B cell (primary cell): ENCODE results near the gene TFB1M. TPM values are rescaled to one million over a fixed set of nuclear protein-coding genes. Genes with fewer than 3 reads are reported as not detected.

ENCODE experiments used
- ATAC-seq: fragments of 200-7000 bp; cut with Tn5 transposase; one replicate; pipeline ENCODE4 v1.10.0; 2021; ENCODE audit warnings: low read depth, mild to moderate bottlenecking, moderate number of reproducible peaks, moderate library complexity
- CTCF ChIA-PET: fragments of 350-600 bp; sonication (Branson Sonifier 250); formaldehyde crosslinking; loops from one replicate; lab custom pipeline; 2021; ENCODE audit warnings: antibody characterized with exemption, inconsistent platforms; lab: Charles Lee
- POLR2A ChIA-PET: fragments of 350-600 bp; sonication (Branson Sonifier 250); formaldehyde crosslinking; loops from one replicate; lab custom pipeline; 2021; ENCODE audit warnings: antibody characterized with exemption; lab: Charles Lee
- DNase-seq: peaks from one replicate; pipeline ENCODE4 v3.0.0; 2013
- H2AFZ ChIP-seq: 2 replicates; pipeline ENCODE4 v1.6.1; 2012; ENCODE audit warnings: mild to moderate bottlenecking, low read depth, low read length; ENCODE audit not compliant: insufficient read depth, poor library complexity, severe bottlenecking
- H3K27ac ChIP-seq, 2 donors: 1 replicate in 1 of 2; 2 replicates in 1 of 2; pipeline ENCODE4 v1.5.1; 2012 to 2013; ENCODE audit warnings: low read length in 2 of 2, mild to moderate bottlenecking in 2 of 2, moderate library complexity in 1 of 2
- H3K27me3 ChIP-seq, 4 experiments: fragments of 200-600 bp in 1 of 4; sonication (generic) in 1 of 4; replicated peaks in 1 of 4; 1 replicate in 2 of 4; 2 replicates in 2 of 4; pipeline versions ENCODE4 v1.6.1 to v1.7.0; 2013 to 2016; ENCODE audit warnings: low read length in 3 of 4, mild to moderate bottlenecking in 2 of 4, mixed read lengths in 1 of 4, moderate library complexity in 1 of 4; ENCODE audit not compliant: insufficient read depth in 4 of 4, control insufficient read depth in 3 of 4; ENCODE audit errors: control extremely low read depth in 1 of 4
- H3K36me3 ChIP-seq, 2 experiments: replicated peaks in 1 of 2; 1 replicate in 1 of 2; 2 replicates in 1 of 2; pipeline versions ENCODE4 v1.6.1 to v1.7.1; 2013; ENCODE audit warnings: low read length in 1 of 2; ENCODE audit not compliant: insufficient read depth in 2 of 2, control insufficient read depth in 1 of 2; ENCODE audit errors: control extremely low read depth in 1 of 2, extremely low read depth in 1 of 2
- H3K4me1 ChIP-seq, 2 donors: fragments of 200-600 bp in 1 of 2; sonication (generic) in 1 of 2; 1 replicate in 1 of 2; 2 replicates in 1 of 2; pipeline versions ENCODE4 v1.5.1 to v1.6.1; 2013 to 2017; ENCODE audit warnings: low read length in 2 of 2; ENCODE audit not compliant: control insufficient read depth in 2 of 2, insufficient read depth in 2 of 2
- H3K4me2 ChIP-seq: replicated peaks from 2 replicates; pipeline ENCODE3; 2012; ENCODE audit warnings: mild to moderate bottlenecking, low read depth, low read length; ENCODE audit not compliant: poor library complexity, severe bottlenecking
- H3K4me3 ChIP-seq, 5 experiments: fragments of 200-600 bp in 1 of 5; sonication (generic) in 1 of 5; 1 replicate in 3 of 5; 2 replicates in 2 of 5; pipeline versions ENCODE4 v1.5.1 to v1.7.0; 2011 to 2016; ENCODE audit warnings: low read length in 4 of 5, mild to moderate bottlenecking in 4 of 5, low read depth in 2 of 5, control low read depth in 1 of 5, moderate library complexity in 1 of 5; ENCODE audit not compliant: insufficient read depth in 1 of 5; ENCODE audit errors: control extremely low read depth in 1 of 5, extremely low read depth in 1 of 5
- H3K79me2 ChIP-seq: fragments of 200-600 bp; sonication (generic); one replicate; pipeline ENCODE4 v1.6.0; 2016; ENCODE audit warnings: low read length; ENCODE audit not compliant: control insufficient read depth, insufficient read depth
- H3K9ac ChIP-seq: fragments of 200-600 bp; sonication (generic); 2 replicates; pipeline ENCODE4 v1.6.1; 2017; ENCODE audit warnings: mild to moderate bottlenecking, low read length, moderate library complexity
- H3K9me3 ChIP-seq, 3 donors: one replicate each; pipeline versions ENCODE4 v1.6.1 to v1.7.1; 2013; ENCODE audit warnings: low read length in 2 of 3; ENCODE audit not compliant: control insufficient read depth in 2 of 3, insufficient read depth in 1 of 3; ENCODE audit errors: control extremely low read depth in 1 of 3
- H4K20me1 ChIP-seq: 2 replicates; pipeline ENCODE4 v1.6.0; 2012; ENCODE audit warnings: mild to moderate bottlenecking, low read length; ENCODE audit not compliant: insufficient read depth, control insufficient read depth, poor library complexity, severe bottlenecking
- H3K27ac Mint-ChIP-seq: one replicate; pipeline ENCODE4 v1.8.0; 2021; ENCODE audit warnings: mixed read lengths
- H3K27me3 Mint-ChIP-seq: one replicate; pipeline ENCODE4 v1.8.0; 2021; ENCODE audit warnings: mixed read lengths
- H3K4me1 Mint-ChIP-seq: one replicate; pipeline ENCODE4 v1.8.0; 2021; ENCODE audit warnings: mixed read lengths
- H3K4me3 Mint-ChIP-seq: one replicate; pipeline ENCODE4 v1.8.0; 2021; ENCODE audit warnings: mixed read lengths
- H3K9me3 Mint-ChIP-seq: one replicate; pipeline ENCODE4 v1.8.0; 2022; ENCODE audit warnings: mixed read lengths; ENCODE audit not compliant: insufficient read depth
- CTCF ChIP-seq: fragments of 200-600 bp; IDR thresholded peaks from one replicate; pipeline ENCODE4 v1.8.0; 2022; ENCODE audit warnings: antibody characterized with exemption, mild to moderate bottlenecking
- EZH2 ChIP-seq: IDR thresholded peaks from 2 replicates; pipeline ENCODE4 v1.6.1; 2012; ENCODE audit warnings: borderline replicate concordance, low read depth, mild to moderate bottlenecking, moderate library complexity, low read length; ENCODE audit not compliant: insufficient read depth, poor library complexity, severe bottlenecking
- WGBS: methylation state at CpG from one replicate; pipeline ENCODE4 v1.1.5; 2013; ENCODE audit warnings: missing lambda C conversion rate; ENCODE audit not compliant: insufficient coverage; 5-methylcytosine and 5-hydroxymethylcytosine counted together
- intact Hi-C: fragments of 100-400 bp; cut with micrococcal nuclease; formaldehyde crosslinking; loops from one replicate; pipeline ENCODE4 v1.10.0; 2022
- polyA plus RNA-seq: library from polyadenylated mRNA; depleted of rRNA; stranded (reverse); fragments of >200 nt; gene quantifications from 2 replicates; pipeline ENCODE4 v1.2.3, GENCODE V29; 2012
- total RNA-seq, 2 donors: library from RNA; stranded (reverse); fragments of 120-200 nt in 1 of 2; gene quantifications; 1 replicate in 1 of 2; 2 replicates in 1 of 2; pipeline versions ENCODE4 v1.2.3 to v1.2.4, GENCODE V29; 2013 to 2022

TFB1M gene
- total and polyA plus RNA-seq, 2 donors (not counting 1 experiment from before 2014, with no cell fraction given), result 18.6 to 49.9 TPM

- H3K4me1 ChIP-seq, result no peaks in the 10 kb centered on the region
- no peak for DNase-seq
- no peak overlapping the region for H3K27ac ChIP-seq
- ATAC-seq, result no peak
- TF ChIP-seq CTCF, result no peak
- no peak for TF ChIP-seq EZH2
- CTCF ChIA-PET, result no interaction called here
- H3K4me2 ChIP-seq, result no peak overlapping the region
- no peaks in the 10 kb centered on the region for H4K20me1 ChIP-seq
- H3K36me3 ChIP-seq, result peaks cover 0 to 37% of the 10 kb centered on the region in 2 experiments
- Mint-ChIP-seq H3K4me3 (no peak overlapping the region), H3K9me3 (no peaks in the 10 kb centered on the region), H3K27me3 (no peaks in the 10 kb centered on the region), H3K4me1 (peaks cover 4% of the 10 kb centered on the region), H3K27ac (no peak overlapping the region)
- H3K4me3 ChIP-seq, result no peak overlapping the region
- POLR2A ChIA-PET, result no interaction called here
- H3K27me3 ChIP-seq, result no peaks in the 10 kb centered on the region
- H3K79me2 ChIP-seq, result no peaks in the 10 kb centered on the region
- H3K9ac ChIP-seq, result no peak overlapping the region
- intact Hi-C loops, result no loop called here
- no peaks in the 10 kb centered on the region for H3K9me3 ChIP-seq
- WGBS, result no CpG with 5 or more reads among the region's 2 CpGs
- no peak overlapping the region for H2AFZ ChIP-seq
Measured at GRCh38 chr6:155301867-155302266, 12.4 kb downstream of the TFB1M start.

- H3K9ac ChIP-seq, result no peak overlapping the region
- Mint-ChIP-seq H3K4me3 (no peak overlapping the region), H3K27me3 (no peaks in the 10 kb centered on the region), H3K27ac (no peak overlapping the region), H3K4me1 (no peaks in the 10 kb centered on the region), H3K9me3 (no peaks in the 10 kb centered on the region)
- no peaks in the 10 kb centered on the region for H4K20me1 ChIP-seq
- H3K4me2 ChIP-seq, result no peak overlapping the region
- ATAC-seq, result no peak
- H3K4me1 ChIP-seq, result no peaks in the 10 kb centered on the region
- no peak overlapping the region for H2AFZ ChIP-seq
- no peaks in the 10 kb centered on the region for H3K79me2 ChIP-seq
- no peaks in the 10 kb centered on the region for H3K9me3 ChIP-seq
- peaks cover 0 to 48% of the 10 kb centered on the region in 2 experiments for H3K36me3 ChIP-seq
- intact Hi-C loops, result no loop called here
- ChIA-PET POLR2A (no interaction called here), CTCF (no interaction called here)
- no peak overlapping the region for H3K4me3 ChIP-seq
- TF ChIP-seq EZH2 (no peak), CTCF (no peak)
- no peaks in the 10 kb centered on the region for H3K27me3 ChIP-seq
- no peak for DNase-seq
- no peak overlapping the region for H3K27ac ChIP-seq
- whole genome bisulfite sequencing, result 100% methylated on average over 1 of the region's 3 CpGs
Measured at GRCh38 chr6:155297669-155298068, 16.6 kb downstream of the TFB1M start.
